Mesenchymal stem cell (in vitro differentiated cells and primary cell): Measurements from ENCODE around the gene MCMBP.

Source experiments
- DNase-seq: peaks from one replicate; pipeline ENCODE4 v3.0.0-alpha.2; 2013
- H2AFZ ChIP-seq: one replicate; pipeline ENCODE4 v1.6.1; 2013; ENCODE audit warnings: low read depth, mild to moderate bottlenecking, control low read depth, inconsistent platforms, low read length, moderate library complexity
- H2AK5ac ChIP-seq: 2 replicates; pipeline ENCODE4 v1.6.1; 2013; ENCODE audit warnings: low read length, moderate library complexity, mild to moderate bottlenecking, inconsistent platforms; ENCODE audit not compliant: severe bottlenecking
- H2BK120ac ChIP-seq: one replicate; pipeline ENCODE4 v1.6.1; 2013; ENCODE audit warnings: low read depth, mild to moderate bottlenecking, inconsistent platforms, low read length, moderate library complexity
- H2BK12ac ChIP-seq, 2 experiments: one replicate each; pipeline ENCODE4 v1.6.1; 2013; ENCODE audit warnings: inconsistent platforms in 2 of 2, low read length in 2 of 2, mild to moderate bottlenecking in 2 of 2, moderate library complexity in 2 of 2, control low read depth in 1 of 2
- H2BK15ac ChIP-seq: one replicate; pipeline ENCODE4 v1.6.1; 2013; ENCODE audit warnings: mild to moderate bottlenecking, low read depth, inconsistent platforms; ENCODE audit not compliant: poor library complexity, severe bottlenecking
- H2BK5ac ChIP-seq: 2 replicates; pipeline ENCODE4 v1.6.1; 2013; ENCODE audit warnings: low read depth, mild to moderate bottlenecking, low read length, control low read depth, inconsistent platforms; ENCODE audit not compliant: poor library complexity, severe bottlenecking
- H3K14ac ChIP-seq, 2 experiments: one replicate each; pipeline ENCODE4 v1.6.1; 2013; ENCODE audit warnings: inconsistent platforms in 2 of 2, low read length in 2 of 2, control low read depth in 1 of 2, mild to moderate bottlenecking in 1 of 2, moderate library complexity in 1 of 2
- H3K18ac ChIP-seq, 2 experiments: one replicate each; pipeline ENCODE4 v1.6.1; 2013; ENCODE audit warnings: inconsistent platforms in 2 of 2, low read length in 2 of 2, control low read depth in 1 of 2, low read depth in 1 of 2, mild to moderate bottlenecking in 1 of 2
- H3K23ac ChIP-seq, 2 experiments: one replicate each; pipeline ENCODE4 v1.6.1; 2013; ENCODE audit warnings: inconsistent platforms in 2 of 2, low read length in 2 of 2, mild to moderate bottlenecking in 2 of 2, moderate library complexity in 2 of 2, control low read depth in 1 of 2
- H3K27ac ChIP-seq: 2 replicates; pipeline ENCODE4 v1.5.1; 2013; ENCODE audit warnings: mild to moderate bottlenecking, moderate library complexity, low read length, control low read depth, inconsistent platforms; ENCODE audit not compliant: poor library complexity, severe bottlenecking
- H3K27me3 ChIP-seq, 2 experiments: 2 replicates each; pipeline versions ENCODE4 v1.6.1 to v1.7.0; 2013; ENCODE audit warnings: low read length in 2 of 2, mild to moderate bottlenecking in 2 of 2, moderate library complexity in 2 of 2, control low read depth in 1 of 2, inconsistent platforms in 1 of 2; ENCODE audit not compliant: control insufficient read depth in 1 of 2, insufficient read depth in 1 of 2
- H3K36me3 ChIP-seq, 2 experiments: 2 replicates each; pipeline versions ENCODE4 v1.6.1 to v1.7.0; 2013; ENCODE audit warnings: low read length in 2 of 2, control low read depth in 1 of 2, inconsistent platforms in 1 of 2, low read depth in 1 of 2, mild to moderate bottlenecking in 1 of 2; ENCODE audit not compliant: insufficient read depth in 2 of 2, control insufficient read depth in 1 of 2
- H3K4ac ChIP-seq, 2 experiments: one replicate each; pipeline ENCODE4 v1.6.1; 2013; ENCODE audit warnings: inconsistent platforms in 2 of 2, low read length in 2 of 2, mild to moderate bottlenecking in 2 of 2, moderate library complexity in 2 of 2, control low read depth in 1 of 2, low read depth in 1 of 2
- H3K4me1 ChIP-seq: 2 replicates; pipeline ENCODE4 v1.6.1; 2013; ENCODE audit warnings: low read depth, low read length, control low read depth; ENCODE audit not compliant: control insufficient read depth, insufficient read depth
- H3K4me2 ChIP-seq: 2 replicates; pipeline ENCODE4 v1.6.1; 2013; ENCODE audit warnings: low read length, mild to moderate bottlenecking, inconsistent platforms; ENCODE audit not compliant: poor library complexity, severe bottlenecking
- H3K4me3 ChIP-seq, 2 experiments: 2 replicates each; pipeline versions ENCODE4 v1.5.1 to v1.7.0; 2013; ENCODE audit warnings: low read length in 2 of 2, mild to moderate bottlenecking in 2 of 2, control low read depth in 1 of 2, low read depth in 1 of 2; ENCODE audit not compliant: insufficient read depth in 1 of 2
- H3K79me1 ChIP-seq: replicated peaks from 2 replicates; pipeline ENCODE4 v1.6.1; 2013; ENCODE audit warnings: mild to moderate bottlenecking, control low read depth, low read length, inconsistent platforms; ENCODE audit not compliant: poor library complexity, severe bottlenecking
- H3K9ac ChIP-seq: 2 replicates; pipeline ENCODE4 v1.7.0; 2013; ENCODE audit warnings: mild to moderate bottlenecking, low read length, moderate library complexity
- H3K9me3 ChIP-seq: 2 replicates; pipeline ENCODE4 v1.7.0; 2013; ENCODE audit warnings: mild to moderate bottlenecking, low read length; ENCODE audit not compliant: control insufficient read depth
- H4K8ac ChIP-seq: one replicate; pipeline ENCODE4 v1.6.1; 2013; ENCODE audit warnings: inconsistent platforms, mild to moderate bottlenecking, low read length, moderate library complexity
- H4K91ac ChIP-seq: one replicate; pipeline ENCODE4 v1.6.1; 2013; ENCODE audit warnings: mild to moderate bottlenecking, low read length, inconsistent platforms
- WGBS: methylation state at CpG from one replicate; pipeline ENCODE4 v1.1.7; 2013; ENCODE audit warnings: mixed read lengths; 5-methylcytosine and 5-hydroxymethylcytosine counted together

MCMBP gene

GRCh38 chr10:119867317-119867716 lies 5.3 kb downstream of the MCMBP start:
- no peak overlapping the region for H2BK120ac ChIP-seq
- no peaks in the 10 kb centered on the region for H3K27me3 ChIP-seq
- no peak overlapping the region for H3K4me2 ChIP-seq
- no peak for DNase-seq
- H3K23ac ChIP-seq, result no peak overlapping the region
- H3K4me3 ChIP-seq, result peak overlapping the region in 1 of 2 experiments; percentile 70
- no peak overlapping the region for H3K18ac ChIP-seq
- peak overlapping the region; percentile 60 for H3K9ac ChIP-seq
- no peak overlapping the region for H2BK12ac ChIP-seq
- peaks cover 0 to 3% of the 10 kb centered on the region in 2 experiments for H3K36me3 ChIP-seq
- no peak overlapping the region for H3K4ac ChIP-seq
- no peak overlapping the region for H4K91ac ChIP-seq
- H2BK15ac ChIP-seq, result no peak overlapping the region
- no peaks in the 10 kb centered on the region for H3K9me3 ChIP-seq
- no peak overlapping the region for H2AK5ac ChIP-seq
- H2BK5ac ChIP-seq, result no peak overlapping the region
- H4K8ac ChIP-seq, result no peak overlapping the region
- 96% methylated on average over 6 of the region's 7 CpGs for WGBS
- no peak overlapping the region for H2AFZ ChIP-seq
- no peak overlapping the region for H3K27ac ChIP-seq
- no peak overlapping the region for H3K14ac ChIP-seq
- H3K79me1 ChIP-seq, result peaks cover 1% of the 10 kb centered on the region
- no peaks in the 10 kb centered on the region for H3K4me1 ChIP-seq

- H2AFZ ChIP-seq, result no peak overlapping the region
- H3K4ac ChIP-seq, result no peak overlapping the region
- no peak overlapping the region for H3K14ac ChIP-seq
- no peak overlapping the region for H3K27ac ChIP-seq
- no peak overlapping the region for H2BK5ac ChIP-seq
- no peak overlapping the region for H3K4me2 ChIP-seq
- DNase-seq, result no peak
- H3K4me1 ChIP-seq, result peaks cover 1% of the 10 kb centered on the region
- WGBS, result 91% methylated on average over 6 of the region's 6 CpGs
- no peak overlapping the region for H3K4me3 ChIP-seq
- no peaks in the 10 kb centered on the region for H3K27me3 ChIP-seq
- no peak overlapping the region for H2BK15ac ChIP-seq
- H4K8ac ChIP-seq, result no peak overlapping the region
- no peaks in the 10 kb centered on the region for H3K9me3 ChIP-seq
- H3K18ac ChIP-seq, result no peak overlapping the region
- no peak overlapping the region for H3K9ac ChIP-seq
- H3K79me1 ChIP-seq, result peaks cover 1% of the 10 kb centered on the region
- H2BK120ac ChIP-seq, result no peak overlapping the region
- H3K23ac ChIP-seq, result no peak overlapping the region
- peaks cover 0 to 3% of the 10 kb centered on the region in 2 experiments for H3K36me3 ChIP-seq
- no peak overlapping the region for H2BK12ac ChIP-seq
- H4K91ac ChIP-seq, result no peak overlapping the region
- no peak overlapping the region for H2AK5ac ChIP-seq
These were observed 6.9 kb downstream of the MCMBP start for GRCh38 chr10:119865699-119866240.

- peaks cover 3% of the 10 kb centered on the region for H3K79me1 ChIP-seq
- DNase-seq, result no peak
- H3K9me3 ChIP-seq, result no peaks in the 10 kb centered on the region
- H3K14ac ChIP-seq, result no peak overlapping the region
- H2AFZ ChIP-seq, result no peak overlapping the region
- H4K91ac ChIP-seq, result no peak overlapping the region
- no peak overlapping the region for H3K4ac ChIP-seq
- H2BK120ac ChIP-seq, result no peak overlapping the region
- no peak overlapping the region for H3K18ac ChIP-seq
- no peak overlapping the region for H2BK15ac ChIP-seq
- no peak overlapping the region for H3K4me2 ChIP-seq
- H3K4me1 ChIP-seq, result peaks cover 1% of the 10 kb centered on the region
- H3K23ac ChIP-seq, result no peak overlapping the region
- no peak overlapping the region for H2BK12ac ChIP-seq
- H4K8ac ChIP-seq, result no peak overlapping the region
- H3K9ac ChIP-seq, result no peak overlapping the region
- peaks cover 0 to 3% of the 10 kb centered on the region in 2 experiments for H3K36me3 ChIP-seq
- H2BK5ac ChIP-seq, result no peak overlapping the region
- WGBS, result 92% methylated on average over 2 of the region's 4 CpGs
- H3K4me3 ChIP-seq, result no peak overlapping the region
- H3K27ac ChIP-seq, result no peak overlapping the region
- H2AK5ac ChIP-seq, result no peak overlapping the region
- H3K27me3 ChIP-seq, result no peaks in the 10 kb centered on the region
These were observed 8.6 kb downstream of the MCMBP start for GRCh38 chr10:119863951-119864565.

- no peak overlapping the region for H3K27ac ChIP-seq
- peaks cover 3% of the 10 kb centered on the region for H3K79me1 ChIP-seq
- no peak overlapping the region for H3K4me2 ChIP-seq
- no peaks in the 10 kb centered on the region for H3K9me3 ChIP-seq
- no peak overlapping the region for H3K18ac ChIP-seq
- H2BK5ac ChIP-seq, result no peak overlapping the region
- H3K36me3 ChIP-seq, result peaks cover 0 to 12% of the 10 kb centered on the region in 2 experiments
- H3K23ac ChIP-seq, result no peak overlapping the region
- no peak overlapping the region for H3K9ac ChIP-seq
- no peak overlapping the region for H2AFZ ChIP-seq
- no peak overlapping the region for H3K4ac ChIP-seq
- no peak for DNase-seq
- H4K91ac ChIP-seq, result no peak overlapping the region
- no peak overlapping the region for H3K14ac ChIP-seq
- H2BK120ac ChIP-seq, result no peak overlapping the region
- no CpG with 5 or more reads among the region's 1 CpG for WGBS
- H2BK12ac ChIP-seq, result no peak overlapping the region
- H4K8ac ChIP-seq, result no peak overlapping the region
- H3K27me3 ChIP-seq, result no peaks in the 10 kb centered on the region
- no peak overlapping the region for H2AK5ac ChIP-seq
- H2BK15ac ChIP-seq, result no peak overlapping the region
- H3K4me3 ChIP-seq, result no peak overlapping the region
- H3K4me1 ChIP-seq, result peaks cover 1% of the 10 kb centered on the region
These were observed 10.1 kb downstream of the MCMBP start for GRCh38 chr10:119862524-119862923.
